ENCODE results near the gene PPP6R2. TPM values are rescaled to one million over a fixed set of nuclear protein-coding genes. Genes with fewer than 3 reads are reported as not detected.

The PPP6R2 gene
- total RNA-seq, 1 donor from 2014 or later, result 44.3 TPM

DNA sequence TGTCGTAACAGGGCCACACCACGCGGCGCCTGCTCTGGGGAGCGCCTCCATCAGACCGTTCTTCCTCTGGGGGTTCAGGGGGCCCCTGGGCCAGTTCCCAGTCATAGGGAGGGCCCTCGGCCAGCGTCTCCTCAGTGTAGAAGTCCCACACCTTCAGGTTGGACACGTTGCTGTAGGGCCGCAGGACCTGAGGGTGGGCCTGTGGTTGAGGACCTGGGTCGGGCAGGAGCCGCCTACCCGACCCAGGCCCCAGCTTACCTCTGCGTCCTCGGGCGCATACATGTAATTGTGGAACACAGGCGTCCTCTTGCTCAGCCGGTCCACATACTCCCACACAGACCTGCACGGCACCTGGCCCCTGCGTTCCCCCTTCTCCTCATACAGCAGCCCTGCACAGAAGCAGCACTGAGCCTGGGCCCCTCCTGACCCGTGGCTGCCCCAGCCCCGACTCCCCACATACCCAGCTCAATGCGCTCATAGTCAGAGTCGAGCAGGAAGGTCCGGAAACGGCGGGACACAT, 111.5 kb downstream of the PPP6R2 start:
- ATAC-seq (no peak), DNase-seq (no peak)
- intact Hi-C loops (cut with micrococcal nuclease), result no loop called here

DNA sequence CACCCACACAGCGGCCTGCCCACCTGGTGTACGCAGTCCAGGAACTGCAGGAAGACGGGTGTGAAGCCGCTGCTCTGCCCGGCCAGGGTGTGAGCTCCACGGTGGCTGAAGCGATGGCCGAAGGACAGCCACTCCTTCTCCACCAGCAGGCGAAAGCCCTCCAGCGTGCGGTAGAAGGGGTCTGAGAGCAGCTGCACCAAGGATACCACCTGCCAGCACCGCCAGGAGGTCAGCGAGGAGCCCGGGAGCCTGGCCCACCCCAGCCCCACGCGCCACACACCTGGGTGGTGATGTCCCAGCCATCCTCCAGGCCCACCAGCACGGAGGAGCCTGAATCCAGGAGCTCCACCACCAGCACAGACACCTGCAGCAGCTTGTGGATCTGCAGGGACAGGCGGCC, 112.1 kb downstream of the PPP6R2 start:
- intact Hi-C loops (cut with micrococcal nuclease), result no loop called here
- ATAC-seq, result no peak

DNA sequence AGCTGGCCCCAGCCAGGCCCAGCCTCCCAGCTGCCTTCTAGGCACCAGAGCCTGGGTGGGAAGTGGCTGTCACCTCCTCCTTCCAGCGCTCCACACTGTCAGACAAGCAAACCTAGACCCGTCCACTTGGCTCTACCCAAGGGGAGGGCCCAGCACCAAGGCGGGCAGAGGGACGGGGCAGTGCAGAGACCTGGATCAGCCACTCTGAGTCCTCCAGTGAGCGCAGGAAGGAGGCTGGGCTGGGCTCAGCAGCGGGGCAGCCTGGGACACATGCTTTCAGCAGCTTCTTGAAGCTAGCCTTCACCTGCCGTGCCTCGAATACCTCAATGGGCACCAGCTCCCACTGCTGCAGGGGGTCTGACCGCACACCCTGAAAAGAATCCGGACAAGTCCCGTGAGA, 112.9 kb downstream of the PPP6R2 start:
- DNase-seq (no peak), ATAC-seq (no peak)
- intact Hi-C loops (cut with micrococcal nuclease), result no loop called here

More for the DNA sequence above, 112.1 kb downstream of the PPP6R2 start:
- no peak for DNase-seq

DNA sequence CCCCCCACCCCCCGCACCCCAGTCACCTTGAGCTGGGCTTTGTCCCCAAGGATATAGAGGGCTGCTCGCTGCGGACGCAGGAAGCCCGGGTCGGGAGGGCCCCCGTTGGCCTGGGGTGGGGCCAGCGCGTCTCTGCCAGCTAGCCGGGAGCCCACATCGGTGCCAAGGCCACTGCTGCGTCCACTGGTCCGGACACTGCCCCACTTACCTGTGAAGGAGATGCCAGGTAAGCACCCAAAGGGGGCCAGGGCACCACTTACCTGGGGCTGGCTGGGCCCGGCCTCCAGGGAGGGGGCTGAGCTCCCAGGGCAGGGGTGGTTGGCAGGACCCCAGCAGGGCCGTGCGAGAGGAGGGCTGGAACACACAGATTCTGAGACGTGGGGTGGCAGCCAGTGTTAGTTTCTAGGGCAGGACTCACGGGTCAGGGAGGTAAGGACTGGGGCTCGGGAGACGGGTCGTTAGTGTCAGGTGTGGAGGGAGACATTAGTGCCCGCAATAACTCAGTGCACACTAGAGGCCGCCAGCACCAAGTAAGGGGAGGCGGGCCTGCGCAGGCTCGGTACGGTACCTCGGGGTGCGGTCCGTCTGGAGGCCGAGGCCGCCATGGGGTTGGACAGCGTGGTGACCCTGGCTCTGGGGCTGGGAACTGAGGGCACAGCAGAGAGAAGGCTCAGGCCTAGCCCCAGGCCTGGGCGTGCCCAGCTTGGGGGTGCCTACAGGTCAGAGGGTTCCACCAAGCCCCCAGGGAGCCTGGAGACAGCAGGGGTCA, 113.5 kb downstream of the PPP6R2 start:
- no peak for ATAC-seq
- intact Hi-C loops (cut with micrococcal nuclease), result no loop called here
- no peak for DNase-seq

DNA sequence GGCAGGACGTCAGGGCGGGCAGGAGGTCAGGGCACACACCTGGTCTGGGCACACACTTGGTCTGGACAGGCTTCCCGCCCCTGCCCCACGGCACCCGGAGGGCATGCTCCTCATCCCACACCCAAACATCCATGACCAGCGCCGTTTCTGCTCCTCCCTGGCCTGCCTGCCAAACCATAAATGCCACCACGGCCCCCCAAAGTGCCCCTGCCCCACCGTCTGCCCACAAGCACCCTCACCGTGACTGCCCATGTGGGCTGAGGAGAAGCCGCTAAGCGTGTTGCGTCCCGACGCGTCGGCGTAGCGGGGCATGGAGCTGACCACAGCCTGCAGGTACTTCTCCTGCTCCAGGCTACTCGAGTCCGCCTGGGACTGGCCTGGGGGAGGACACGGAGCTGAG, 115.9 kb downstream of the PPP6R2 start:
- DNase-seq (no peak), ATAC-seq (no peak)
- intact Hi-C loops (cut with micrococcal nuclease), result no loop called here

DNA sequence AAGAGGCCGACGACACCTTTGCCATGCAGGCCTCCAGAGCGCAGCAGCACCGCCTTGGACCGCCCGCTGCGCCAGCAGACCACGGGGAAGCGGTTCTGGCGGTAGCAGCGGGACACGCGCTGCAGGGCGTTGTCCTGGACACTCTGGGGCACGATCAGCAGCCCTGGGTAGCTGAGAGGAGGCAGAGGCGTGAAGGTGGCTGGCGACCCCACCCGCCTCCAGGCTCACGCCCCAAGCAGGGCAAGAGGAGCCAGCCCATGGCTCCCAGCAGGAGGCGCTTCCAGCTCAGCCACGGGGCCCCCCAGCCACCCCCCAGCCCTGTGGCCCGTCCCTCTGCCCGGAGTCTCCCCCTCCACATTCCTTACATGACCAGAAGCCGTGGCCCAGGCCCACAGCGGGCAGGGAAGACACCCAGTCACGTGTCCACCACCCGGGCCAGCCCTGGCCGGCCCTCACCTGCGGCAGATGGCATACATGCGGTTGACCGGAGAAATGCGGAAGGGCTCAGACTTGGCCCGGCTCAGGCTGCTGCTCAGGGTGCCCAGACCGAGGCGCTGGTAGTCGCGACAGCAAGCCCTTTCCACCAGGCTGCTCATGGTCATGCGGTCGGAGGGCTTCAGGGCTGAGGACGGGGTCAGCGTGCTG, 116.5 kb downstream of the PPP6R2 start:
- no peak for ATAC-seq

DNA sequence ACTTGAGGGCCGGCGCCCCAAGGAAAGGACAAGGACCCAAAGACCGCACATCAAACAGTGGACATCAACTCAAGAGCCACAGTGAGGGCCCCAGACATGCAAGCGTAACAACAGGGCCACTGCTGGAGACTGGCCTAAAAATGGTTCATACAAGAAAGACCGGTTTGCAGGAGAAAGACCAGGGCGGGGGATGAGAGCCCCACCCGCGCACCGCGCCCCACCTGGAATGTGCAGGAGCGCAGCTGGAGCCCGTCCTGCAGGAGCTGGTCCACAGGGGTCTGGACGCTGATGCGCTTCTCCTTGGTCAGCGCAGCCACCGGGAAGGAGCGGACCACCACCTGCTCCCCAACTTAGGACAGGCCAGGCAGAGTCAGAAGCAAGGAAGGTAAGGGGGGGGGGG, 117.8 kb downstream of the PPP6R2 start:
- ATAC-seq, result no peak
- intact Hi-C loops (cut with micrococcal nuclease), result no loop called here
- DNase-seq, result no peak

More for the DNA sequence above, 116.5 kb downstream of the PPP6R2 start:
- intact Hi-C loops (cut with micrococcal nuclease), result no loop called here
- DNase-seq, result no peak

DNA sequence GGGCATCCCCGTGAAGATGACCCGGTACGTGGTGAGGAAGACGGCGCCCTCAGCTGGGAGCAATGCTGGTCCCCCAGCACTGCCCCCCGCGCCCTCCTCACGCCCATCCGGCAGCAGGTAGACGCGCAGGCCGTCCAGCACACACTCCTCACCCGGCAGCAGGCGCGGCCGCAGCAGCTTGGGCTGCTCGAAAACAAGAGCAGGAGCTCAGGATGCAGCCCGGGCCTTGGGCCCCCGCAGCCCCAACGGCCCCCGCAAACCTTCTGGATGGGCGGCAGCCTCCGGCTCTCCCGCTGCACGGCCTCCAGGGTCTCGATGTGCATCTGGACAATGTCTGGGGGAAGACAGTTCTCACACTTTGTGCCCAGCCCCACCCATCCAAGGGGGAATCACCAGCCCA, 118.4 kb downstream of the PPP6R2 start:
- ATAC-seq, result no peak
- DNase-seq, result no peak

DNA sequence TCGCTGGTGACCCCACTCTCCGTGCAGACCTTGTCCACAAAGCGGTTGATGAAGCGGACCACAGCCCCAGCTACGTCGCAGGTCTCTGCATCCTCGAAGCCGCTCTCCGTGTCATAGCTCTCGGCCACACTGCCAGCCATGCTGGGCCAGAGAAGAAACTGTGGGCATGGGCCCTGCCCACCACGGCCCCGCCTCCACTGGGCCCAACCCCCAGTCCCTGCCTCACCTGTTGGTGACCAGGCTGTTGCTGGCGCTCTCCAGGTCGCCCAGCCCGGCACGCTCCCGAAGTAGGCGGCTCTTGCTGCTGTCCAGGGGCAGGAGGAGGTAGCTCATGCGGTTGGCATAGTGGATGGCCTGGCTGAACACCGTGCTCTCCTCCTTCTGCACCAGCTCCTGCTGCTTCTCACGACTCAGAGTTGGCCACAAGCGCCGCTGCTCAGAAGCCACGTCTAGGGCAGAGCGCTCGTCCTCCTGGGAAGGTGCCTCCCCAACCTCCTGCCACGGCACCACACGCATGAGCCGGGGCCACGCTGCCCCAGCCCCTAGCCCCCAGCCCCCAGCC, 118.9 kb downstream of the PPP6R2 start:
- no peak for ATAC-seq

More for the DNA sequence above, 118.4 kb downstream of the PPP6R2 start:
- intact Hi-C loops (cut with micrococcal nuclease), result no loop called here

DNA sequence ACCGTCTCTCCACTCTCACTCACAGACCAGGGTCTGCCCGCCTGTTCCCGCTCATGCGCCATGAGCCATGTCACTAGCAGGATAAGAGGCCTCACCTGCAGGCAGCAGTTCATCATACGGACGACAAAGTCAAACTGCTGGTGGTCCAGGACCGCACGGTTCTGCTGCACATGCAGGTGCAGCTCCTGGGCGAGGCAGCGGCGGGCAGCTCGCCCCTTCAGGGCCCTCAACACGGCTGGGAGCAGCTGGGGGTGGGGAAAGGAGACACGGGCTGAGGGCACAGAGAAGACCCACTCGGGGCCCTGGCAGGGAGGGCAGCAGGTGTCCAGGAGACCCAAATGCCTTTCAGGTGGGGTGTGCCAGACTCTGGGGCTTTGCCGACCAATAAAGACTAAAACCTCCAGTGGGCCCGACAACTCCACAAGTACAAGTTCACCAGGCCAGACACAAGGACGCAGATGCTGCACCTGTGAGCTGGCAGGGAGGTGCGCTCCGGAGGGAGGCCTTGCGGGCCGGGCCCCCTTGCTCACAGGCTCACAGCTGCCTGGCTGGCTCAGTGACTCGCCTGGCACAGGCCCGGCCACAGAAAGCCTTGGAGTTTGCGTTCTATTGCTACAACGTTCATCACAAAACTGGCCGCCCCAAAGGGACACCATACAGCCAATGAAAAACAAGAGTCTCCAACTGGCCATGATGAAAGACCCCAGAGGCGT, 120.2 kb downstream of the PPP6R2 start:
- intact Hi-C loops (cut with micrococcal nuclease), result no loop called here
- ATAC-seq, result no peak

More for the DNA sequence above, 118.9 kb downstream of the PPP6R2 start:
- intact Hi-C loops (cut with micrococcal nuclease), result no loop called here
- no peak for DNase-seq

DNA sequence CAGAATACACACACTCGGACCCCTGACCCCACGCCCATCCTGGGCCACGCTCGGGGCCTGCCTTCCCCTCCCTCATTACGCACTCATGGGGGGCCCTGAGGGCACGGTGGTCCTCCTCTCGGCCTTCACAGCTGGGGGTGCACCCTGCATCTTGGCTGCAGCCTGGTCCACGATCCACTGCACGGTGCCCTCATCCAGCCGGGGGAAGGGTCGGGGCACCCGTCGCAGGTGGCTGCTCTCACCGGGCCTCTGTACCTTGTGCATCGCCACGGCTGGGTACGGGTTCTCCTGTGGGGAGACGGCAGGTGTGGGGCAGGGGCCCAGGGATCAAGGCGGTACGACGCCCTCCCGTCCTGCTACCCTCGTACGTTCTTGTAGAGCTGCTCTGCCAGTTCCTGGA, 121.3 kb downstream of the PPP6R2 start:
- no peak for ATAC-seq
- intact Hi-C loops (cut with micrococcal nuclease), result no loop called here
- no peak for DNase-seq

More for the DNA sequence above, 120.2 kb downstream of the PPP6R2 start:
- DNase-seq, result no peak

DNA sequence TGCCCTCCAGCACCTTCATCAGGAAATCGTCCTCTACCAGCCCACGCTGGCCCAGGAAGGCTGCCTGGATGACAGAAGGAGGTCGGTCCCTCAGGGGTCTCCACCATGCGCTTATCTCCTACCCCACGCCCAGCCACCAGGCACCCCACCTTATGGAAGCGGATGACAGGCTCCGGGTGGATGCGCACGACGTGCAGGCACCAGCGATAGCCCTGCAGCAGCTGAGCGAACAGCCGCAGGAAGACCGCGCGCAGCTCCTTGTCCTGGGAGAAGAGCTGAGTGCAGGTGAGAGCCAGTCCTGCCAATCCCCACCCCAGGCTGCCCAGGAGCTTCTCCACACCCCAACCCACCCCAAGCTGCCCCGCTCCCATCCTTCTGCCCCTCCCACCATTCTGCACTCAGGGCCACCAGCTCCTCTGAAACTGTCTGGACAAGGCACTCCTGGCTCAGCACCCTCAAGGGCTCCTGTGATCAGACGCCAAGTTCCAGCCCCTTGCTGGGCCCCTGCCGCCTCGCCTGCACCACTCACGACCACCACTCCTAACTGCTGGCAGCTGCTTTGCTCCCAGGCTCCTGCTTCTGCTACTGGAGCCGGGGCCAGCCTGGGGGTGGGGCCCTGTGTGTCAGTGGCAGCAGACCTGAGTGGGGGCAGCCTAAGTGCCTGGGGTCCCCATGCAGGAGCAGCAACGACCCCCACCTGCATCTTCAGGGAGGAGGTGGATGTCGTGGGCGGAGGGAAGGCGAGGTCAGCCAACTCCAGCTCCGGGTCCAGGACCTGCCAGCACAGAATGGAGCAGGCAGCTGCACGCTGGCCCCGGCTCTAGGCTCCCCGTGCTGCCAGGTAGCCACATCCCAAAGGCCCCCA, 122.2 kb downstream of the PPP6R2 start:
- DNase-seq (no peak), ATAC-seq (no peak)
- intact Hi-C loops (cut with micrococcal nuclease), result no loop called here

DNA sequence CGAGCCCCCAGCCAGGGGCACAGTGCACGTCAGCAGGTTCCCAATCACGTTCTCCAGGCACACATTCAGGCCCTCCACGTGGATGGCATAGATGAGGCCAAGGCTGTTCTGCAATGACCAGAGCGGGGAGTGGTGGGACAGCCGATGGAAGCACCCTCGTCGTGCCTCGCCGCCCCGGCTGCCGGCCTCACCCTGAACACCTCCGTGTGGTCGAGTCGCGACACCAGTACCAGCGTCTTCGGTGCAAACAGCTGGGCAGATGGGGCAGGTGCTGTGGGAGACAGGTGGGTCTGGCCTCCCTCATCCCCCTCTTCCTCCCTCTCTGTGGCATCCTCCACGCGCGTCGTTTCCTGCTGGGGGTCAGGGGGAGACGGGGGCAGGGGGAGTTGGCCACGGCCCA, 124.2 kb downstream of the PPP6R2 start:
- intact Hi-C loops (cut with micrococcal nuclease), result no loop called here
- ATAC-seq (no peak), DNase-seq (no peak)

DNA sequence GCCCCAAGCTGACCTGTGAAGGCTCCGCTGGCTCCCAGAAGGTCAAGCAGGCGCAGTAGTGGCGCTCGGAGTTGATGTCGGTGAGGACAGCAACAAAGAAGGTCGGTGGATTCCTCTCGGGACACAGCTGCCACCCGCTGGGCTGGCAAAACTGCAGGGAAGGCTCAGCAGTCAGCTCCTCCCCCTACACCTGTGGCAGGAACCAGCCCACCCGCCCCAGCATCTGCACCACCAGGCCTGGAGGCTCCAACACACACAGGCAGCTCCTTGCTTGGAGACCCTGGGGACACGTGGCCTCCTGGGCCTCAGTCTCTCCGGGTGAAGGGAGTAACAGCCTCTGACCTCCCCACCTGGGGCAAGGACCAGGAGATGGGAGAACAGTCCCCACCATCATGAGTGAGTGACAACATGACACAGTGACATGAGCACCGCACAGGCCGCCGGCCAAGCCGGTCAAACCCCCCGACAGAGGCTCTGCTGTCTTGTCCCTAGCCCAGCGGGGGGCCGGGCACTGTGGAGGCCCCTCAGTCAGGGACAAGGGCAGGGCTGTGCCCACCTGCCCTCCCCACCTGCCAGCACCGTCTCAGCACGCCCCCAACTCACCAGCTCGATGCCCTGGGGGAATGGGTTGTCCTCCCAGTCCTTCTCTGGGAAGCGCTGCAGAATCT, 124.8 kb downstream of the PPP6R2 start:
- ATAC-seq (no peak), DNase-seq (no peak)
- intact Hi-C loops (cut with micrococcal nuclease), result no loop called here

DNA sequence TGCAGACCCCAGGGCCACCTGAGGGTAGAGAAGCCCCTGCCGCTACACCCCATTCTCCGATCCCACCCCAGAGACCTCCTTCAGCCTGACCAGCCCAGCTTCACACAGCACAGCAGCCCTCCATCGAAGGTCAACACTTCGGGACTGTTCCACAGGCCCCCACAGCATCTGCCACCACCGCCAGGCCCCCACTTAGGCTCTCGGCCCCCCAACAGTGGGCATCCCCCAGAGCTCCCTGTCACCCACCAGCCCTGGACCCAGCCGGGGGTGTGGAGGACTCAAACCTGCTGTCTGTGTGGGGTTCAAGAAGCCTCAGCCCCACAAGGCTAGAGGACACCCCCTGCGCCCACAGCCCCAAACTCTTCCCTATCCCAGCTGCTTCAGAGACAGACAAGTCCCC, 125.5 kb downstream of the PPP6R2 start:
- no peak for ATAC-seq
- DNase-seq, result no peak
- intact Hi-C loops (cut with micrococcal nuclease), result no loop called here

DNA sequence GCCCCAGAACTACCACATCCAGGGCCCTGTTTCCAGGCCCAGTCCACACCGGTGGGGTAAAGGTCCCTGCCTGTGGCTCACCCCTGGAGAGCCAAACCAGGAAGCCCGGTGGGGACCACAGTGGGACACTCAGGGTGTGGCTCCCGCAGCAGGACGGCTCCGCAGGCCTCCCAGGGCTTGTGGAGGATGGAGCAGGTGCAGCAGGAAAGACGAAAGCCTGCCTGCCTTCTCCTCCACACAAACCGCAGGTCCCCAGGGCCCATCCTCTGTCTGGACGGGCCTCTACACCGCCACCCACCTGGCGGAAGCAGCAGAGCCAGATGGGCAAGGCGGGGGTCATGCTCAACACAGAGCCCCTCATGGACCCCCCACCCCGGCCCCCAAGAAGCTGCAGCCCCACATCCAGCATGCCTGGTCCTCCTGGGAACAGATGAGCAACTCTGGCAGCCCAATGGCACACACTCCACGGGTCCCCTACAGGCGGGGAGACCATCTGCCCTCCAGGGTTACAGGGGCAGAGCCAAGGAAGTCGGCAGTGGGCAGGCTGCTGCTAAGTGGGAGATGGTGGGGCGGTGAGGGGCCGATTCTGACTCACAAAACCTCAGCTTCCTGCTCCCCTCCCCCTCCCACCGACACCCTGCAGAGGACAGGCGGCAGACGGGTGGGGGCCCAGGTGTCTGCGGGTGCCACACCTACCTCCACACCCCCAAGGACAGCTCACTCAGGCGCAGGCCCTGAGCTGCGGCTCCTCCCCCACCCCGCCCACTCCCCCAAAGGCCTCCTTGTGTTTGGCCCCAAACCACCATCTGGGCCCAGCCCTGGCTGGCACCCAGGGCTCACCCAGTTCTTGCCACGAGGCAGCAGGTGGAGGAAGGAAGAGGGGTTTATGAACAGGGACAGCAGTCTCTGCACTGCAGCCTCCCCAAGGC, 126.5 kb downstream of the PPP6R2 start:
- intact Hi-C loops (cut with micrococcal nuclease), result no loop called here
- ATAC-seq, result peak; percentile 21
- DNase-seq, result peak; percentile 64

DNA sequence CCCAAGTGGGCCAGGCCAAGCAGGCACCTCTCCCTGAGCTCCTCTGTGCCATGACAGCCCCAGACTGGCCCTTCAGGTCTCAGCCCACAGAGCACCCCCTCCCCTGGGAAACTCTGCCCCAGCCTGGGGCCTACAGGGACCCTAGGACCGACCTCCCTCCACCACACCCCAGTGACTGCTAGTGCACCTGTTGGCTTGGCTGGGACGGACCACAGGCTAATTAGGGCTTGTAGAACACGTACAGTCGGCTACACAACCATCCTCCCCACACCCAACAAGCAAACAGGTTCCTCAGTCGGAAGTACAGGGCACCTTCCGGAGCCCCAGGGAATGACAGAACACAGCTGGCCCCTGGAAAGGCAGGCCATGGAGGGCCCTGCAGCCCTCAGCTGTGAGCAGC, 127.4 kb downstream of the PPP6R2 start:
- DNase-seq (no peak), ATAC-seq (no peak)
- intact Hi-C loops (cut with micrococcal nuclease), result no loop called here
